T-helper 1 cell (primary cell): Measurements from ENCODE around the gene HTR3A.

ENCODE experiments used
- DNase-seq, 5 donors: peaks; one replicate each; pipeline ENCODE4 v3.0.0-alpha.2; 2012 to 2020

Gene HTR3A

GRCh38 chr11:114025329-114025907 is 50.5 kb downstream of the HTR3A start:
- DNase-seq = no peak

DNA sequence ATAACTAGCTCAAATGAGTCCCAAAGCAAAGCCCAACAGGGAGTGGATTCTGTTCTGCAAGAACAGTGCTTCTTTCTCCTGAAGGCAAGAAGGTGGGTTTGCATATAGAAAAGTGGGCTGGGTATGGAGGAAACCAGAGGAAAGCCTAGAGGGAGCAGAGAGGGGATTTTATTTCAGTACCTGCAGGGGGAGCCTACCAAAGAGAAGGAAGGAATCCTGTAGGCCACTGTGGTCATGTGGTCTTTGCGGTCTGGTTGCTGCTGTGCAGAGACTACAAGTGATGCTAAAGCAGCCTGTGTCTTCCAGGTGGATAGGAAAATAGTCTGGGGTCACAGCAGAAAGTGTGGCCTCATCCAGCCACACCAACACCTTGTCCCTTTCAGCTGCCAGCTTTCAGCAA is 51.4 kb downstream of the HTR3A start:
- DNase-seq = peak in 3 of 5 donors; percentile 7 to 16 (median 15)

DNA sequence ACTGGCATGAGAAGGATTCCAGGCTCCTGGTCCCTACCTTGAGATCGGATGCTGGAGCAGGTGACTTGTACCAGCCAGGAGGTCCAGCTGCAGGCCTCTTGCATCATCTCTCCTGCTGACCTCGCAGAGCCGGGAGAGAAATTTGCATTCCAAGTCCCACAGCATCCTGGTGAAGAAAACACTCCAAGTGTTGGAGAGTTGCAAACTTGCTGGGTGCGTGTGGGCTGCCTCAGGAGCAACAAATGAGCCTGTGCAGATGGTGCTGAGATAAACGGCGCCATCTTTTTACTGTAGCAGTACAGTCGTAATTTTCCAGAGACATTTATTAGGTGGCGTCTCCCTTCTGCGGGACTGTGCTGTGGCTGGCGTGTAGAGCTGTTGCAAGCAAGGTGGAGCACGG is 52.5 kb downstream of the HTR3A start:
- DNase-seq = no peak

- DNase-seq = no peak
Measured at GRCh38 chr11:114027926-114028325, 53.0 kb downstream of the HTR3A start.

- DNase-seq = no peak
Measured at GRCh38 chr11:114031246-114031966, 56.5 kb downstream of the HTR3A start.

DNA sequence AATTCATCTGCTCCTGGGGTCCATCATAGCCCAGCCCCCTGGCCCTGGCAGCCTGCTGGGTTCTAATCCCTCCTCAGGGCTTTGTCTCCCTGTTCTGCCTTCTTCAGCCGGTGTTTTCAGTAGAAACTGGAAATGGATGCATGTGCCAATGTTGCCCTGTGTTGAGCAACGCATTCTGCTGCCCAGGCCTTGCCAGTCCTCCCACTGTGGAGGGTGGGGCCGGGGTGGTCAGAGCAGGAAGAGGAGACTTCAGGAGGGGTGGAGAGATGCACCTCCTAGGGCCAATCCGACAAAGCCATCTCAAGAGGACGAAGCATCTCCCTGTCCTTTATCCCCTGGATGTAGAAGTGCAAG is 57.0 kb downstream of the HTR3A start:
- DNase-seq = no peak

- DNase-seq = no peak
Measured at GRCh38 chr11:114033066-114033465, 58.2 kb downstream of the HTR3A start.

GRCh38 chr11:114033572-114033971 is 58.7 kb downstream of the HTR3A start:
- DNase-seq = no peak

DNA sequence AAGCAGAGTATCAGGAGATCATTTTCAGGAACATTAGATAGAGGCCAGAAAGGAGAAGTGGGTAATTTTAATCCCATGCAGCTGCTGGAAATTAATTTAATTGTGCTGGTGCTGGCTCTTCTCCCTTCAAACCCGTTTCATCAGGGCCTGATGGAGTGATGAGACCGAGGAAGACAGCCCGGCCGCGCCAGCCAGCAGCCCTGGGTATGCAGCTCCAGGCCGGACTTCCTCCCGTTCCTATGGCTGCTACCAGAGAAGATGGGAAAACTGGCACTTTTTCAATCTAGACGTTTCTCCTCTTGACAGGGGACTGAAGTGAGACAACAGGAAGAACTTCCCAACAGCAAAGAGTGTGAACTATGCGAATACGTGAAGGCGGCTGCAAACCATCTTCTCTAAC is 60.0 kb downstream of the HTR3A start:
- no peak for DNase-seq

GRCh38 chr11:114036147-114036811 is 61.4 kb downstream of the HTR3A start:
- DNase-seq = peak; percentile 19 to 42 (median 33)

DNA sequence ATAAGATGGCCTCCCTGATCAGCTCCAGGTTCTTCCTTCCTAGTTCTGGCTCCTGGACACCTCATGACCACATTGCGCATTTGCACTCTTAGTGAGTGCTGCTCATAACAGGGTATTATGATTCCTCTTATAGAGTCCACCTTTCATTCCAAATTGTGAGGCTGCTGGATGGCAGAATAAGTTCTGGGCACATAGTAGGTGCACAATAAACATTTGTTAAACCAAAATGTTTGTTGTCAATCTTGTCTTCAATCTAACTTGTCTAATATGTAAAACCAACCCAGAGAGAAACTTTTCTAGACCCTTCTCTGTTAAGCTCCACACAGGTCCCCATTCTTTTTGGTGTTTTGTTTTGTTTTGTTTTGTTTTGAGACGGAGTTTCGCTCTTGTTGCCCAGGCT is 62.0 kb downstream of the HTR3A start:
- no peak for DNase-seq

DNA sequence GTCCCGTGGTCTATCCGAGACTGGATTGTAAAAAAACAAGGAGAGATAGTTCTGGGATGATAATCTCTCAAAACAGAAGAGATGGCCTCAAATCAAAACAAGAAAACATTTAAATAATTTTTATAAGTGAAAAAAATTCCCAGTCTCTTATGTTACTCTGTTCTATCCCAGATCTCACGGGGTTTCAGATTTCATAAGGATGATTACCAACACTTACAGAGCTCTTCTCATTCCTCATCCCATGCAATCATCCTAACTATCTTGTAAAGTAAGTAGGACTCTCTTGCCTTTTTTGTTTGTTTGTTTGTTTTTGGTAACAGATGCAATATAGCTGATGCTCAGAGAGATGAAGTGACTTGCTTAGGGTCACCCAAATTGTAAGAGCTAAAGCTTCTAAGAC is 64.6 kb downstream of the HTR3A start:
- no peak for DNase-seq
